Caco-2 (cell line): ENCODE measurements around the gene COIL. TPM values are rescaled to one million over a fixed set of nuclear protein-coding genes. Genes with fewer than 3 reads are reported as not detected.
A peak's percentile ranks its signal among the peaks of the same experiment; 100 is the strongest.

Source experiments
- BruUV-seq: library from RNA; stranded (reverse); fragments of 400-500 nt; replicated peaks from 2 replicates; lab custom pipeline; 2021; lab: Mats Ljungman, UMichigan
- CTCF ChIA-PET: fragments of 300-600 bp; sonication (Branson Sonifier 250); formaldehyde crosslinking; loops from one replicate; lab custom pipeline; 2022; ENCODE audit warnings: antibody characterized with exemption; lab: Charles Lee
- POLR2A ChIA-PET: fragments of 300-600 bp; sonication (Branson Sonifier 250); formaldehyde crosslinking; loops from one replicate; lab custom pipeline; 2022; ENCODE audit warnings: antibody characterized with exemption; lab: Charles Lee
- DNase-seq, 2 experiments: peaks; one replicate each; pipeline versions ENCODE4 v3.0.0 to v3.0.0-alpha.2; 2020 to 2022
- H3K27me3 ChIP-seq: replicated peaks from 2 replicates; pipeline ENCODE4 v1.6.0; 2011; ENCODE audit warnings: low read length; ENCODE audit not compliant: control insufficient read depth, insufficient read depth
- H3K36me3 ChIP-seq: 2 replicates; pipeline ENCODE4 v1.5.1; 2011; ENCODE audit warnings: low read length; ENCODE audit not compliant: control insufficient read depth, insufficient read depth
- H3K4me1 ChIP-seq: fragments of 250-450 bp; sonication (Bioruptor Pico); 2 replicates; pipeline ENCODE4 v1.5.1; 2020; ENCODE audit warnings: mild to moderate bottlenecking
- H3K4me3 ChIP-seq: 2 replicates; pipeline ENCODE4 v1.5.1; 2011; ENCODE audit warnings: low read depth, mild to moderate bottlenecking, control low read depth, low read length
- H3K9me3 ChIP-seq: fragments of 250-450 bp; sonication (Bioruptor Pico); 2 replicates; pipeline ENCODE4 v1.5.1; 2020; ENCODE audit warnings: mild to moderate bottlenecking, moderate library complexity
- H3K27ac Mint-ChIP-seq: one replicate; pipeline ENCODE4 v1.8.0; 2022; ENCODE audit warnings: mixed read lengths; ENCODE audit not compliant: unreplicated experiment
- H3K27me3 Mint-ChIP-seq: one replicate; pipeline ENCODE4 v1.8.0; 2022; ENCODE audit warnings: mixed read lengths; ENCODE audit not compliant: insufficient read depth, unreplicated experiment
- H3K36me3 Mint-ChIP-seq: one replicate; pipeline ENCODE4 v1.8.0; 2022; ENCODE audit warnings: mild to moderate bottlenecking, mixed read lengths; ENCODE audit not compliant: insufficient read depth, unreplicated experiment
- H3K4me1 Mint-ChIP-seq: one replicate; pipeline ENCODE4 v1.8.0; 2022; ENCODE audit warnings: low read depth, mixed read lengths; ENCODE audit not compliant: unreplicated experiment
- H3K4me3 Mint-ChIP-seq: one replicate; pipeline ENCODE4 v1.8.0; 2022; ENCODE audit warnings: mild to moderate bottlenecking, moderate library complexity, mixed read lengths; ENCODE audit not compliant: unreplicated experiment
- H3K9me3 Mint-ChIP-seq: one replicate; pipeline ENCODE4 v1.8.0; 2022; ENCODE audit warnings: mixed read lengths; ENCODE audit not compliant: unreplicated experiment
- intact Hi-C: fragments of 100-400 bp; cut with micrococcal nuclease; formaldehyde crosslinking; loops from one replicate; pipeline ENCODE4 v1.10.0; 2022; ENCODE audit not compliant: unreplicated experiment
- total RNA-seq: library from RNA; stranded (reverse); gene quantifications from 2 replicates; pipeline ENCODE4 v1.2.3, GENCODE V29; 2022
- TF ChIP-seq, protein P1 (sequence below), 2 experiments: fragments of 200-600 bp in 1 of 2; IDR thresholded peaks; 1 replicate in 1 of 2; 2 replicates in 1 of 2; pipeline versions ENCODE4 v1.5.1 to v1.8.0; 2011 to 2022; ENCODE audit warnings: antibody characterized with exemption in 1 of 2, control low read depth in 1 of 2, inconsistent platforms in 1 of 2, low read depth in 1 of 2, low read length in 1 of 2, mild to moderate bottlenecking in 1 of 2, moderate library complexity in 1 of 2; ENCODE audit not compliant: insufficient read depth in 1 of 2, severe bottlenecking in 1 of 2, unreplicated experiment in 1 of 2

The COIL gene
- total RNA-seq, 1 experiment from 2014 or later: 27.0 TPM

DNA sequence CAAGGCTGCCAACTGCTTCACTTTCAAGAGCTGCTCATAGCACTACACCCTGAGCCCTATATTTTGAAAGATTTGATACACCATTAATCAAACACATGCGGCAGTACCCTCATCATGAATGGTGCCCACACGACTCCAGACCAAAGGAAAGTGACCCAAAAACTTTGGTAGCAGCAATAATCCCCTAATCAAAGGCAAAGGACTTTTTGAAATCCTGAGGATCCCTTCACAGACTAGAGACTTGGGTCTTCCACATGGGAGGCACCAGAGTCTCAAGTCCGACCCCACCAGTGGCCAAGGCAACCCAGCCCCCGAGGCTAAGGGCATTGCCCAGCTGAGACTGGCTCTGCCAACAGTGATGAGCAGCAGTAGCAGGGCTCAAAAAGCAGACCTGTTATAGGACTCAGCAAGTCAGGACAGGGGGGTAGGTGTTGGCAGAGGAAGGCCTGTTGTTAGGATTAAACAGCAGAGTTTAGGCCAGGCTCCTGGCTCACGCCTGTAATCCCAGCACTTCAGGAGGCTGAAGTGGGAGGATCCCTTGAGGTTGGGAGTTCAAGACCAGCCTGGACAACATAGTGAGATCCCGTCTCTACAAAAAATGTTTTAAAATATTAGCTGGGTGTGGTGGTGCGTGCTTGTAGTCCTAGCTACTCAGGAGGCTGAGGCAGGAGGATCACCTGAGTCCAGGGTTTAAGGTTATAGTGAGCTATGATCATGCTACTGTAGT, 50.2 kb downstream of the COIL start:
- peaks cover 48% of the 10 kb centered on the region for H3K36me3 Mint-ChIP-seq
- Histone ChIP-seq H3K4me1 (peaks cover 21% of the 10 kb centered on the region), H3K27me3 (no peaks in the 10 kb centered on the region), H3K4me3 (no peak overlapping the region), H3K36me3 (peaks cover 2% of the 10 kb centered on the region), H3K9me3 (no peaks in the 10 kb centered on the region)
- H3K27me3 Mint-ChIP-seq: no peaks in the 10 kb centered on the region
- intact Hi-C loops: no loop called here
- no peak for DNase-seq
- peaks cover 28% of the 10 kb centered on the region for H3K4me1 Mint-ChIP-seq
- peak overlapping the region; percentile 20 for H3K27ac Mint-ChIP-seq
- TF ChIP-seq, protein P1, sequence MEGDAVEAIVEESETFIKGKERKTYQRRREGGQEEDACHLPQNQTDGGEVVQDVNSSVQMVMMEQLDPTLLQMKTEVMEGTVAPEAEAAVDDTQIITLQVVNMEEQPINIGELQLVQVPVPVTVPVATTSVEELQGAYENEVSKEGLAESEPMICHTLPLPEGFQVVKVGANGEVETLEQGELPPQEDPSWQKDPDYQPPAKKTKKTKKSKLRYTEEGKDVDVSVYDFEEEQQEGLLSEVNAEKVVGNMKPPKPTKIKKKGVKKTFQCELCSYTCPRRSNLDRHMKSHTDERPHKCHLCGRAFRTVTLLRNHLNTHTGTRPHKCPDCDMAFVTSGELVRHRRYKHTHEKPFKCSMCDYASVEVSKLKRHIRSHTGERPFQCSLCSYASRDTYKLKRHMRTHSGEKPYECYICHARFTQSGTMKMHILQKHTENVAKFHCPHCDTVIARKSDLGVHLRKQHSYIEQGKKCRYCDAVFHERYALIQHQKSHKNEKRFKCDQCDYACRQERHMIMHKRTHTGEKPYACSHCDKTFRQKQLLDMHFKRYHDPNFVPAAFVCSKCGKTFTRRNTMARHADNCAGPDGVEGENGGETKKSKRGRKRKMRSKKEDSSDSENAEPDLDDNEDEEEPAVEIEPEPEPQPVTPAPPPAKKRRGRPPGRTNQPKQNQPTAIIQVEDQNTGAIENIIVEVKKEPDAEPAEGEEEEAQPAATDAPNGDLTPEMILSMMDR (IDR thresholded peaks at IDR 0.05; ENCODE audit: insufficient read depth in 1 of 2, low read depth in 1 of 2, low read length in 1 of 2, severe bottlenecking in 1 of 2, unreplicated experiment in 1 of 2): no peak
- no peak overlapping the region for H3K4me3 Mint-ChIP-seq
- ChIA-PET CTCF (no interaction called here), POLR2A (no interaction called here)
- no peaks in the 10 kb centered on the region for H3K9me3 Mint-ChIP-seq
- no TSS peak for BruUV-seq

DNA sequence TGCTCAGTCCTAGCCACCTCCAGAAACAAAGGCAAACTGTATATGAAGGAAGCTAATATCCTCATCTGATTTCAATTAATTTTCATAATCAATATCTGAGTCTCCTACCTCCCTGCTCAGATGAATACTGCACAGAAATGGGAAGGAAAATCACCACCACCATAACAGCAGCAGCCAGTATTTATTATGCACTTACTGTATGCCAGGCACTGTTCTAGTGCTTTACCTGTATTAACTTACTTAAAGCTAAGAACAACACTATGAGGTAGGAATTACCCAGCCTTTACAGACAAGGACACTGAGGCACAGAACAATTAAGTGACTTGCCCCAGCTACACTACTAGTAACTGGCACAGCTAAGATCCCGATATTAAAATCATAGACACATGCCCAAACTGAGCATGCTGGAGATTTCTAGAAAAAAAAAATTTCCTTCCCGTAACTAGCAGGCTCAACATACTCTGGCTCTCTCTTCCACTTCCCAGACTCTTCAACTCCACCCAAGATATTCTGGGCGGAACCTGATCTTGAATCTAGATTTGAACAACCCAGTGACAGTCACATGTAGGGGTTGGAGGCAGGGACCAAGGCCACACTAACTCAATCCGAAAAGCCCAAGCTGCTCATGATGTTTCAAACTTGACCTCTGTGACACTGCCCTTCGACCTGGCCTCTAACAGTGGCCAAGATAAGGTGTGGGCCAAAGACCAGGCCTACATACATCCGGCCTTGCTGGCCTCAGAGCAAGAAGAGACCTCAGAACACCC, 50.9 kb downstream of the COIL start:
- TF ChIP-seq, protein P1 (IDR thresholded peaks at IDR 0.05; ENCODE audit: insufficient read depth in 1 of 2, low read depth in 1 of 2, low read length in 1 of 2, severe bottlenecking in 1 of 2, unreplicated experiment in 1 of 2): no peak
- ChIA-PET CTCF (interaction anchor here (0.6 kb wide), 2 partner anchors 9 to 13 kb away, joined by 3 read pairs; no protein-coding TSS in a partner anchor), POLR2A (no interaction called here)
- Histone ChIP-seq H3K9me3 (no peaks in the 10 kb centered on the region), H3K4me3 (no peak overlapping the region), H3K27me3 (no peaks in the 10 kb centered on the region), H3K36me3 (peaks cover 2% of the 10 kb centered on the region), H3K4me1 (peaks cover 14% of the 10 kb centered on the region; the same call in 1 of the 2 replicates)
- Mint-ChIP-seq H3K36me3 (peaks cover 50% of the 10 kb centered on the region), H3K4me3 (no peak overlapping the region), H3K27ac (peak overlapping the region; percentile 20), H3K27me3 (no peaks in the 10 kb centered on the region), H3K4me1 (peaks cover 20% of the 10 kb centered on the region), H3K9me3 (no peaks in the 10 kb centered on the region)
- BruUV-seq: no TSS peak
- intact Hi-C loops: no loop called here
- DNase-seq: no peak

DNA sequence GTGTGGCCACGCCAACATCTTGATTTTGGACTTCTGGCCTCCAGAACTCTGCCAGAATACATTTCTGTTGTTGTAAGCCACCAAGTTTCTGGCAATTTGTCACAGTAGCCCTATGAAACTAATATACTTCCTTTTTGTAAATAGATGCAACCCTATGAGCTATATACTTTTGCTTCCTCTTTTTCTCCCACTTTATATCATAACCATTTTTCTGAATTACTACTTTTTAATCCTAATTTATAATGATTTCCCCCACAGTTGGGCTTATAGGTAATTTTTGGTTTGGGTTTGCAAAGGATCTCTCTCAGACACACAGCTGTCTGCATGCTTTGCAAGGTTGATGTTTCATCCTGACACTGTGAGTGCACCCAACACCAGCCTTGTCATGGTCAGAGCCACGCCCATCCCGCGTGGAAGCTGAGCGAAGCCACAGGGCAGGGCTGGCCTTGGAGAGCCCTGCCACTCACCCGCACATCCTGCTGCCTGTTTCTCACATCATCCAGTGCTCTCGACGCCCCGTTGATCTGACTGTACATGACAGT, 52.8 kb downstream of the COIL start:
- CTCF ChIA-PET: no interaction called here
- intact Hi-C loops: no loop called here
- peaks cover 50% of the 10 kb centered on the region for H3K36me3 Mint-ChIP-seq

More for the DNA sequence above, 52.8 kb downstream of the COIL start:
- Histone ChIP-seq H3K9me3 (no peaks in the 10 kb centered on the region), H3K36me3 (peaks cover 5% of the 10 kb centered on the region), H3K4me3 (no peak overlapping the region), H3K27me3 (no peaks in the 10 kb centered on the region), H3K4me1 (peaks cover 14% of the 10 kb centered on the region; the same call in 1 of the 2 replicates)
- H3K4me3 Mint-ChIP-seq: no peak overlapping the region
- no peaks in the 10 kb centered on the region for H3K27me3 Mint-ChIP-seq
- POLR2A ChIA-PET: no interaction called here
- DNase-seq: no peak
- no peaks in the 10 kb centered on the region for H3K9me3 Mint-ChIP-seq
- H3K4me1 Mint-ChIP-seq: peaks cover 15% of the 10 kb centered on the region
- BruUV-seq: no TSS peak
- no peak overlapping the region for H3K27ac Mint-ChIP-seq
- TF ChIP-seq, protein P1 (IDR thresholded peaks at IDR 0.05; ENCODE audit: insufficient read depth in 1 of 2, low read depth in 1 of 2, low read length in 1 of 2, severe bottlenecking in 1 of 2, unreplicated experiment in 1 of 2): no peak
